ENCODE data around the gene CHCHD6. TPM values are rescaled to one million over a fixed set of nuclear protein-coding genes. Genes with fewer than 3 reads are reported as not detected.

CHCHD6 gene
- total RNA-seq, 1 donor: 10.9 TPM

DNA sequence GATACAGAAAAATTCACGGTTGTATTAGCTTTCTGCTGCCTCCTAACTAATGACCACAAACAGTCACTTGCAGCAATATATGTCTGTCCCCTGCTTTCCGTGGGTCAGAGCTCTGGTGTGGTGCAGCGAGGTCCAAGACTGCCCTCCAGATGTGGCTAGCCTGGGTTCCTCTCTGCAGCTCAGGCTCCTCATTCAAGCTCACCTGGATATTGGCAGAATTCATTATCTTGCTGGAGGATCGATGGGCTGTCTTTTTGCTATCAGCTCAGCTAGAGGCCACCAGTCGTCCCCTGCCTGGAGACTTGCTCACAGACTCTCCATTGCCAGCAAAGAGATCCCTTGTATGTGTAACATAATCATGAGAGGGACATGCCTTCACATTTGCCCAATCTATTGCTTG, 266.1 kb downstream of the CHCHD6 start:
- Histone ChIP-seq H4K20me1 (ENCODE audit: insufficient read depth, low read length) (no peaks in the 10 kb centered on the region), H3K27ac (ENCODE audit: low read depth, low read length) (peak overlapping the region; percentile 82), H3K79me2 (ENCODE audit: insufficient read depth, low read length) (no peaks in the 10 kb centered on the region), H3K4me2 (ENCODE audit: insufficient read depth, low read length) (peak overlapping the region; percentile 79), H3K4me3 (ENCODE audit: insufficient read depth, low read length) (no peak overlapping the region), H3K4me1 (ENCODE audit: insufficient read depth, low read length) (peaks cover 36% of the 10 kb centered on the region), H3K9me3 (ENCODE audit: low read depth, low read length) (peaks cover 2% of the 10 kb centered on the region), H2AFZ (ENCODE audit: low read length) (no peak overlapping the region), H3K27me3 (ENCODE audit: insufficient read depth, low read length) (no peaks in the 10 kb centered on the region), H3K36me3 (ENCODE audit: insufficient read depth, low read length) (no peaks in the 10 kb centered on the region)
- DNase-seq (ENCODE audit: insufficient read length, low spot score, missing footprints): no peak
- TF ChIP-seq, protein P1, sequence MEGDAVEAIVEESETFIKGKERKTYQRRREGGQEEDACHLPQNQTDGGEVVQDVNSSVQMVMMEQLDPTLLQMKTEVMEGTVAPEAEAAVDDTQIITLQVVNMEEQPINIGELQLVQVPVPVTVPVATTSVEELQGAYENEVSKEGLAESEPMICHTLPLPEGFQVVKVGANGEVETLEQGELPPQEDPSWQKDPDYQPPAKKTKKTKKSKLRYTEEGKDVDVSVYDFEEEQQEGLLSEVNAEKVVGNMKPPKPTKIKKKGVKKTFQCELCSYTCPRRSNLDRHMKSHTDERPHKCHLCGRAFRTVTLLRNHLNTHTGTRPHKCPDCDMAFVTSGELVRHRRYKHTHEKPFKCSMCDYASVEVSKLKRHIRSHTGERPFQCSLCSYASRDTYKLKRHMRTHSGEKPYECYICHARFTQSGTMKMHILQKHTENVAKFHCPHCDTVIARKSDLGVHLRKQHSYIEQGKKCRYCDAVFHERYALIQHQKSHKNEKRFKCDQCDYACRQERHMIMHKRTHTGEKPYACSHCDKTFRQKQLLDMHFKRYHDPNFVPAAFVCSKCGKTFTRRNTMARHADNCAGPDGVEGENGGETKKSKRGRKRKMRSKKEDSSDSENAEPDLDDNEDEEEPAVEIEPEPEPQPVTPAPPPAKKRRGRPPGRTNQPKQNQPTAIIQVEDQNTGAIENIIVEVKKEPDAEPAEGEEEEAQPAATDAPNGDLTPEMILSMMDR (IDR thresholded peaks at IDR 0.05; ENCODE audit: extremely low read depth, low read depth, low read length): no peak

DNA sequence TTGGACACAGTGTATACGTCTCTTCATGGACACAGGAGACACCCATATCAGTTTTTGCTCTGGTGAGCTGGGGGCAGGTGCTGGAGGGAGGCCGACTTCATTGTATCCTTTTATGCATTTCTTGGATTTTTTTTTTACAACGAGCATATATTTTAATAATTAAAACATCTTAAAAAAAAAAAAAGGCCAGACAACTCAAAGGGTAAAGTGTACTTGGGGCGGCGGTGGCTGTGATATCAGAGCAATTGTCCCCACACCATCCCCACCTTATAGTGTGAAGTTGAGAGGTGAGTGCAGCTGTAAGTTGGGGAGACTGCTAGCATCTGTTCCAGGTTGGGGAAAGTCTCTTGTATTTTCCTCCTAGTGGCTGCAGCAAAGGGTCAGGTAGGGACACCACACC, 266.9 kb downstream of the CHCHD6 start:
- Histone ChIP-seq H2AFZ (ENCODE audit: low read length) (no peak overlapping the region), H3K79me2 (ENCODE audit: insufficient read depth, low read length) (no peaks in the 10 kb centered on the region), H3K27ac (ENCODE audit: low read depth, low read length) (peak overlapping the region; percentile 77), H3K4me1 (ENCODE audit: insufficient read depth, low read length) (peaks cover 36% of the 10 kb centered on the region), H3K4me2 (ENCODE audit: insufficient read depth, low read length) (no peak overlapping the region), H3K4me3 (ENCODE audit: insufficient read depth, low read length) (no peak overlapping the region), H3K36me3 (ENCODE audit: insufficient read depth, low read length) (no peaks in the 10 kb centered on the region), H3K27me3 (ENCODE audit: insufficient read depth, low read length) (no peaks in the 10 kb centered on the region), H3K9me3 (ENCODE audit: low read depth, low read length) (peaks cover 2% of the 10 kb centered on the region), H4K20me1 (ENCODE audit: insufficient read depth, low read length) (no peaks in the 10 kb centered on the region)
- TF ChIP-seq, protein P1 (IDR thresholded peaks at IDR 0.05; ENCODE audit: extremely low read depth, low read depth, low read length): no peak
- DNase-seq (ENCODE audit: insufficient read length, low spot score, missing footprints): no peak

DNA sequence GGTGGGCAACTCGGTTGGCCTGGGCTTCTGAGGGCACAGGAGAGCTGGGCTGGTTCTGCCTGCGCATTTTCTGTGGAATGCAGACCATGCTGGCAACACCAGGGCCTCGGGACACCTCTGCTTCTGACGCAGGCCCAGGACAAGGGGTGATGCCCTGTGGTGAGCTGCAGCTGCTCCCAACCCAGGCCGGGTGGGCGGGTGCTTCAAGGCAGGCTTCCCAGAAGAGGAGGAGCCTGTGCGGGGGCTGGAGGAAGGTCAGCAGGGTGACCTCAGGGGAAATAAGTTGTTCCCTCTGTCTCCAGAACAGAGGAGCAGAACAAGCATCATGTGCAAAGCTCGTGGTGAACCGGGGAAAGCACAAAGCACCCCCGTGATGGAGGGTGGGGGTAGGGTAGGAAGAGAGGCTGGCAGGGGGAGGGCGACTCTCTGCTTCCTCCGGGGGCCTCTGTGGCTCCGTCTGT, 267.9 kb downstream of the CHCHD6 start:
- H3K79me2 ChIP-seq (ENCODE audit: insufficient read depth, low read length): no peaks in the 10 kb centered on the region
- peak overlapping the region; percentile 23 for H3K4me2 ChIP-seq (ENCODE audit: insufficient read depth, low read length)
- H3K9me3 ChIP-seq (ENCODE audit: low read depth, low read length): peaks cover 2% of the 10 kb centered on the region
- no peaks in the 10 kb centered on the region for H3K36me3 ChIP-seq (ENCODE audit: insufficient read depth, low read length)
- peak; percentile 96 for DNase-seq (ENCODE audit: insufficient read length, low spot score, missing footprints)
- no peaks in the 10 kb centered on the region for H4K20me1 ChIP-seq (ENCODE audit: insufficient read depth, low read length)
- H3K4me3 ChIP-seq (ENCODE audit: insufficient read depth, low read length): no peak overlapping the region
- peak overlapping the region; percentile 61 for H2AFZ ChIP-seq (ENCODE audit: low read length)
- peaks cover 36% of the 10 kb centered on the region for H3K4me1 ChIP-seq (ENCODE audit: insufficient read depth, low read length)
- H3K27me3 ChIP-seq (ENCODE audit: insufficient read depth, low read length): no peaks in the 10 kb centered on the region
- peak overlapping the region; percentile 77 for H3K27ac ChIP-seq (ENCODE audit: low read depth, low read length)
- TF ChIP-seq, protein P1 (IDR thresholded peaks at IDR 0.05; ENCODE audit: extremely low read depth, low read depth, low read length): no peak

DNA sequence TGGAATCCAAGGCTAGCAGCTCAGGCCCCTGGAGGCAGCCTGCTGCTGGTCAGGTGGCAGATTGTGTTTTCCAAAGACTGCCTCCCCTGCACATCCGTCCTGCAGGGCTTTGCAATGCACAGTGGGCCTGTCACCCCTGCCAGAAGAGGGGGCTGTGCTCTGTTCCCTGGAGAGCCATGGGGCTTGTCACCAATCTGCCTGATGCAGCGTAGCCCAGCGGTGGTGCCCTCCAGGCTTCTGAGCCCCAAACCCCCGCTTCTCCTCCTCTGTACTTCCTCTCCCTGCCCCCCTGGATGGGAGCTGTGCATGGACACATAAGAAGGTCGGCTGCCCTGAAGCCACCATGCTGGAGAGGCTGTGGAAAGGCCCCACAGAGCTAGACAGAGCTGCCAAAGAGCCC, 268.8 kb downstream of the CHCHD6 start:
- Histone ChIP-seq H3K4me2 (ENCODE audit: insufficient read depth, low read length) (no peak overlapping the region), H3K4me1 (ENCODE audit: insufficient read depth, low read length) (peaks cover 36% of the 10 kb centered on the region), H3K36me3 (ENCODE audit: insufficient read depth, low read length) (no peaks in the 10 kb centered on the region), H3K27me3 (ENCODE audit: insufficient read depth, low read length) (no peaks in the 10 kb centered on the region), H3K27ac (ENCODE audit: low read depth, low read length) (no peak overlapping the region), H3K79me2 (ENCODE audit: insufficient read depth, low read length) (no peaks in the 10 kb centered on the region), H4K20me1 (ENCODE audit: insufficient read depth, low read length) (no peaks in the 10 kb centered on the region), H2AFZ (ENCODE audit: low read length) (no peak overlapping the region), H3K9me3 (ENCODE audit: low read depth, low read length) (peaks cover 2% of the 10 kb centered on the region), H3K4me3 (ENCODE audit: insufficient read depth, low read length) (no peak overlapping the region)
- TF ChIP-seq, protein P1 (IDR thresholded peaks at IDR 0.05; ENCODE audit: extremely low read depth, low read depth, low read length): no peak
- no peak for DNase-seq (ENCODE audit: insufficient read length, low spot score, missing footprints)
